ENCODE results near the gene FTSJ1. TPM values are rescaled to one million over a fixed set of nuclear protein-coding genes. Genes with fewer than 3 reads are reported as not detected.

Gene FTSJ1
- total and polyA plus RNA-seq, 2 donors (not counting 1 experiment from before 2014, with no cell fraction given), result 36.6 to 55.8 TPM

DNA sequence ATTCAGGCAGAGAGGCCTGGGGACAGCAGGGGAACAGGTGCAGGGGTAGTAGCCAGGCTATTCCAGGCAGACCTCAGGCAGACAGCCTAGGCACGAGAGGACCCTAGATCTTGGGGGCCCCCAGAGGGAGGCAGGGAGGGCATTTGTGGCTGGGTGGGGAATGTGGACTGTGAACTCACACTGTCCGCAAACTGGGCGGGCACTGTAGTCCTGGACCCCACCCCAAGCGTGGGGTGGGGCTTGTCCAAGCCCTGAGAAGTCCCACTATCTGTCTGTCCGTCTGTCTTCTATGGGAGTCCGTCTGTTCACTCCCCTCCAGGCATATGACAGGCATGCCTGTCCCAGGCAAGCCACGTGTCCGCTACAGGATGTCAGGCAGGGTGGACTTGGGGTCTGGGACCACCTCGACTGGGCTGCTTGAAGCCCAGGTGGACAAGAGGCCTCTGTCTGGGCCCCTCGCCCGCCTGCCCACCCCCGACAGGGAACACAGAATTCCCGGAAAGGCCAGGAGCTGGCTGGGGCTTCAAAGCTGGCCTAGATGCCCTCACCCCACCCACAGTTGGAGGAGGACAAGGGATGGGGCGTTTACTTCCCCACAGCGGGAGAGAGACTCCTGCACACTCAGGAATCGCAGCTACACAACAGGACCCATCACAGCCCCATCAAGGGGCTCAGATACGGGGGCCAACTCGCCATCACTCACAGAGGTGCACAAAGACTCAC, 5.7 kb upstream of the FTSJ1 start, which contains the start of gene SLC38A5:
Gene SLC38A5 (minus strand): TSS at position 151 of the 723 bp plus-strand sequence. CDS start 2,336 bp downstream, outside the sequence.
- DNase-seq (no peak), ATAC-seq (ENCODE audit: low read depth) (no peak)
- H3K27me3 ChIP-seq (replicated peaks in 1 of 4; ENCODE audit: control extremely low read depth in 1 of 4, control insufficient read depth in 3 of 4, insufficient read depth in 4 of 4, low read length in 3 of 4), result no peaks in the 10 kb centered on the region
- no peak for TF ChIP-seq EZH2 (IDR thresholded peaks at IDR 0.05; ENCODE audit: borderline replicate concordance, insufficient read depth, low read depth, low read length, poor library complexity, severe bottlenecking)
- TF ChIP-seq, protein P1, sequence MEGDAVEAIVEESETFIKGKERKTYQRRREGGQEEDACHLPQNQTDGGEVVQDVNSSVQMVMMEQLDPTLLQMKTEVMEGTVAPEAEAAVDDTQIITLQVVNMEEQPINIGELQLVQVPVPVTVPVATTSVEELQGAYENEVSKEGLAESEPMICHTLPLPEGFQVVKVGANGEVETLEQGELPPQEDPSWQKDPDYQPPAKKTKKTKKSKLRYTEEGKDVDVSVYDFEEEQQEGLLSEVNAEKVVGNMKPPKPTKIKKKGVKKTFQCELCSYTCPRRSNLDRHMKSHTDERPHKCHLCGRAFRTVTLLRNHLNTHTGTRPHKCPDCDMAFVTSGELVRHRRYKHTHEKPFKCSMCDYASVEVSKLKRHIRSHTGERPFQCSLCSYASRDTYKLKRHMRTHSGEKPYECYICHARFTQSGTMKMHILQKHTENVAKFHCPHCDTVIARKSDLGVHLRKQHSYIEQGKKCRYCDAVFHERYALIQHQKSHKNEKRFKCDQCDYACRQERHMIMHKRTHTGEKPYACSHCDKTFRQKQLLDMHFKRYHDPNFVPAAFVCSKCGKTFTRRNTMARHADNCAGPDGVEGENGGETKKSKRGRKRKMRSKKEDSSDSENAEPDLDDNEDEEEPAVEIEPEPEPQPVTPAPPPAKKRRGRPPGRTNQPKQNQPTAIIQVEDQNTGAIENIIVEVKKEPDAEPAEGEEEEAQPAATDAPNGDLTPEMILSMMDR (IDR thresholded peaks at IDR 0.05), result no peak
- H3K9me3 Mint-ChIP-seq (ENCODE audit: insufficient read depth), result no peaks in the 10 kb centered on the region
- H3K9ac ChIP-seq (ENCODE audit: low read length), result peak within 1 kb of the TSS; percentile 74
- peak within 1 kb of the TSS; percentile 87 for H3K4me3 Mint-ChIP-seq
- CTCF ChIA-PET, result no interaction called here
- no peaks in the 10 kb centered on the region for H4K20me1 ChIP-seq (ENCODE audit: control insufficient read depth, insufficient read depth, low read length, poor library complexity, severe bottlenecking)
- H3K9me3 ChIP-seq (ENCODE audit: control extremely low read depth in 1 of 3, control insufficient read depth in 2 of 3, insufficient read depth in 1 of 3, low read length in 2 of 3), result no peaks in the 10 kb centered on the region
- peak within 1 kb of the TSS in 1 of 2 donors; percentile 49 for H3K27ac ChIP-seq (ENCODE audit: low read length in 2 of 2)
- H3K4me3 ChIP-seq (ENCODE audit: control extremely low read depth in 1 of 5, extremely low read depth in 1 of 5, insufficient read depth in 1 of 5, low read depth in 2 of 5, low read length in 4 of 5), result peak within 1 kb of the TSS in 4 of 5 experiments; percentile 54 to 74 (median 66)
- H3K79me2 ChIP-seq (ENCODE audit: control insufficient read depth, insufficient read depth, low read length), result peaks cover 7% of the 10 kb centered on the region
- H3K27ac Mint-ChIP-seq, result peak within 1 kb of the TSS; percentile 79
- H3K4me1 ChIP-seq (ENCODE audit: control insufficient read depth in 2 of 2, insufficient read depth in 2 of 2, low read length in 2 of 2), result peaks cover 3 to 16% of the 10 kb centered on the region in 2 donors
- peak within 1 kb of the TSS; percentile 85 for H3K4me2 ChIP-seq (replicated peaks; ENCODE audit: low read depth, low read length, poor library complexity, severe bottlenecking)
- peak within 1 kb of the TSS; percentile 92 for H2AFZ ChIP-seq (ENCODE audit: insufficient read depth, low read depth, low read length, poor library complexity, severe bottlenecking)
- WGBS (ENCODE audit: insufficient coverage), result 90% methylated on average over 8 of the region's 18 CpGs
- H3K36me3 ChIP-seq (replicated peaks in 1 of 2; ENCODE audit: control extremely low read depth in 1 of 2, control insufficient read depth in 1 of 2, extremely low read depth in 1 of 2, insufficient read depth in 2 of 2, low read length in 1 of 2), result no peaks in the 10 kb centered on the region
- no peaks in the 10 kb centered on the region for H3K27me3 Mint-ChIP-seq
- POLR2A ChIA-PET, result no interaction called here
- H3K4me1 Mint-ChIP-seq, result peaks cover 18% of the 10 kb centered on the region
- intact Hi-C loops (cut with micrococcal nuclease), result no loop called here

DNA sequence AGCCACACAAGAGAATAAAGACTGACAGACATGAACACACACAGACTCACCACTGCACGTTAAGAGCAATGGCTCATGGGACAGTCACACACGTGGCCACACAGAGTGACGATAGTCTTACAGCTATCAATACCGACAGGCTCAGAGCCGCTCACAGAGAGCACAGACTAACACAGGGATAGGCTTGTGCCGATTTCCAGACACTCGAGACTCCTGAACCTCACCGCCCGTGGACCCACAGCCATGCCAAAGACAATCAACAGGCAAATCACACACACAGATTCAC, 5.2 kb upstream of the FTSJ1 start:
- CTCF ChIA-PET, result no interaction called here
- Histone ChIP-seq H3K4me1 (ENCODE audit: control insufficient read depth in 2 of 2, insufficient read depth in 2 of 2, low read length in 2 of 2) (peaks cover 3 to 16% of the 10 kb centered on the region in 2 donors), H3K4me3 (ENCODE audit: control extremely low read depth in 1 of 5, extremely low read depth in 1 of 5, insufficient read depth in 1 of 5, low read depth in 2 of 5, low read length in 4 of 5) (no peak overlapping the region), H3K27me3 (replicated peaks in 1 of 4; ENCODE audit: control extremely low read depth in 1 of 4, control insufficient read depth in 3 of 4, insufficient read depth in 4 of 4, low read length in 3 of 4) (no peaks in the 10 kb centered on the region), H3K79me2 (ENCODE audit: control insufficient read depth, insufficient read depth, low read length) (peaks cover 7% of the 10 kb centered on the region), H3K9me3 (ENCODE audit: control extremely low read depth in 1 of 3, control insufficient read depth in 2 of 3, insufficient read depth in 1 of 3, low read length in 2 of 3) (no peaks in the 10 kb centered on the region), H3K36me3 (replicated peaks in 1 of 2; ENCODE audit: control extremely low read depth in 1 of 2, control insufficient read depth in 1 of 2, extremely low read depth in 1 of 2, insufficient read depth in 2 of 2, low read length in 1 of 2) (no peaks in the 10 kb centered on the region), H2AFZ (ENCODE audit: insufficient read depth, low read depth, low read length, poor library complexity, severe bottlenecking) (no peak overlapping the region), H3K9ac (ENCODE audit: low read length) (no peak overlapping the region), H3K4me2 (replicated peaks; ENCODE audit: low read depth, low read length, poor library complexity, severe bottlenecking) (no peak overlapping the region), H3K27ac (ENCODE audit: low read length in 2 of 2) (no peak overlapping the region), H4K20me1 (ENCODE audit: control insufficient read depth, insufficient read depth, low read length, poor library complexity, severe bottlenecking) (no peaks in the 10 kb centered on the region)
- WGBS (ENCODE audit: insufficient coverage), result 97% methylated on average over 5 of the region's 9 CpGs
- DNase-seq (no peak), ATAC-seq (ENCODE audit: low read depth) (no peak)
- H3K9me3 Mint-ChIP-seq (ENCODE audit: insufficient read depth), result no peaks in the 10 kb centered on the region
- POLR2A ChIA-PET, result no interaction called here
- H3K4me3 Mint-ChIP-seq, result no peak overlapping the region
- TF ChIP-seq, protein P1 (IDR thresholded peaks at IDR 0.05), result no peak
- TF ChIP-seq EZH2 (IDR thresholded peaks at IDR 0.05; ENCODE audit: borderline replicate concordance, insufficient read depth, low read depth, low read length, poor library complexity, severe bottlenecking), result no peak
- intact Hi-C loops (cut with micrococcal nuclease), result no loop called here
- H3K27ac Mint-ChIP-seq, result no peak overlapping the region
- no peaks in the 10 kb centered on the region for H3K27me3 Mint-ChIP-seq
- peaks cover 21% of the 10 kb centered on the region for H3K4me1 Mint-ChIP-seq

Data from B cell (primary cell).